ENCODE measurements around the gene SLC35A2. TPM values are rescaled to one million over a fixed set of nuclear protein-coding genes. Genes with fewer than 3 reads are reported as not detected.
A peak's percentile ranks its signal among the peaks of the same experiment; 100 is the strongest.

Gene SLC35A2
- total and polyA plus RNA-seq, 10 donors: 6.2 to 20.8 (median 15.9) TPM

DNA sequence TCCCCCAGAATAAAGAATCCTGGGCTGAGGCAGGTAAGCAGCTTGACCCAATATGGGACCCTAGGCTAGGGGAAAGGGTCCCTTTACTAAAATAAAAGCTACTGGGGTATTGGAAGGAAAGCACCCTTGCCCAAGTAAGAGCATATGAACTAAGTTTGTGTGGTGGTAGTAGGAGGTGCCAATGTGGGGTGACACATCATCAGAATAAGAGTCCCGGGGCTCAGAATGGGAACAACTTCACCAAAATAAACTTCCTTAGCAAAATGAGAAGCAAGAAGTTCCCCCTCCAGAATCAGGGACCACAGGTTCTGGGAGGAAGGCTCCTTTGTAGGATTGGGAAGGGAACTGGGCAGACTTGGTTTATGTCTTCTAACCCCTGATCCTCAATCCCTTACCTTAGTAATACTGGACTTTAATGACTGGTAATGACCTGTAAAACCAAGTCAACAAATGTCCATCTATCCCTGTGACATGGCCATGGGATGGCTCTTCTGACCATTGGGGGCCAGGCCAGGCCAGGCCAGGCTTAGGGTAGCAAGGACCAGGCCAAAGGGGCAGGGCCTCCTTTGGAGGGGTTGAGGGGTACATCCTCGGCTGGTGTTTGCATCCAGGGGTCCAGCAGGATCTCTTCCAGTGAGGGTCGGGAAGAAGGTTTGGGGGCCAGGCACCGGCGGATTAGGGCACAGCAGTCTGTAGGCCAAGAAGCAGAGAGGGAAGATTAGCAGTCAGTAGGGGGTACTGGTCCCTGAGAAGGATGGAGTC is 2.3 kb upstream of the SLC35A2 start:
- intact Hi-C loops (cut with DNase I; ENCODE audit: low total_unique reads): no loop called here
- WGBS, 5 donors: 75 to 94% (median 82%) methylated on average over 4 to 5 of the region's 5 CpGs

DNA sequence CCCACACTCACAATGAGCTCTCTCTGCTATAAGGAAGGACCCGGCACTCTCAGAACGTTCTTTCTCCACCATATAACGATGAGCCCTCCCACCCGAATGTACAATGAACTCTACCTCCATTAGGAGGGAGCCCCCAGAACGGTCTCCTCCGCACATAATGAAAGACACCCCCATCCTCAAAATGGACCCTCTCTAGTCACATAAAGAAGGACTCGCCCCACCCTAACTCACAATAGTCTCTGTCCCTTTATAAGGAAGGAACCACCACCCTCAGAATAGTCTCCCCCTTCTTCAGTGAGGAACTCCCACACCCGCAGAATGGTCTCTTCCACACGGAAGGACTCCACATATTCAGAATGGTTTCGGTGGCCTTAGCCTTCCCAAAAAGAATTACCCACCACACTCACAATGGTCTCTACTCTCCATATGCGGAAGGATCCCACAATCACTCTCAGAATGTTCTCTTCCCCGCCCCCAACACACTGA is 477 bp downstream of the SLC35A2 start:
- no peak for TF ChIP-seq POLR2AphosphoS5 (IDR thresholded peaks at IDR 0.05)
- TF ChIP-seq POLR2A (IDR thresholded peaks at IDR 0.05): no peak
- TF ChIP-seq, protein P1, sequence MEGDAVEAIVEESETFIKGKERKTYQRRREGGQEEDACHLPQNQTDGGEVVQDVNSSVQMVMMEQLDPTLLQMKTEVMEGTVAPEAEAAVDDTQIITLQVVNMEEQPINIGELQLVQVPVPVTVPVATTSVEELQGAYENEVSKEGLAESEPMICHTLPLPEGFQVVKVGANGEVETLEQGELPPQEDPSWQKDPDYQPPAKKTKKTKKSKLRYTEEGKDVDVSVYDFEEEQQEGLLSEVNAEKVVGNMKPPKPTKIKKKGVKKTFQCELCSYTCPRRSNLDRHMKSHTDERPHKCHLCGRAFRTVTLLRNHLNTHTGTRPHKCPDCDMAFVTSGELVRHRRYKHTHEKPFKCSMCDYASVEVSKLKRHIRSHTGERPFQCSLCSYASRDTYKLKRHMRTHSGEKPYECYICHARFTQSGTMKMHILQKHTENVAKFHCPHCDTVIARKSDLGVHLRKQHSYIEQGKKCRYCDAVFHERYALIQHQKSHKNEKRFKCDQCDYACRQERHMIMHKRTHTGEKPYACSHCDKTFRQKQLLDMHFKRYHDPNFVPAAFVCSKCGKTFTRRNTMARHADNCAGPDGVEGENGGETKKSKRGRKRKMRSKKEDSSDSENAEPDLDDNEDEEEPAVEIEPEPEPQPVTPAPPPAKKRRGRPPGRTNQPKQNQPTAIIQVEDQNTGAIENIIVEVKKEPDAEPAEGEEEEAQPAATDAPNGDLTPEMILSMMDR (IDR thresholded peaks at IDR 0.05 in 8 of 11, conservative IDR thresholded peaks at IDR 0.05 in 3 of 11): peak in 1 of 11 experiments; percentile 3
- intact Hi-C loops (cut with DNase I; ENCODE audit: low total_unique reads): no loop called here
- Histone ChIP-seq H3K4me1 (peaks cover 0 to 56% (median 28%) of the 10 kb centered on the region in 6 donors), H3K9me3 (no peaks in the 10 kb centered on the region), H3K36me3 (peaks cover 0 to 62% (median 19%) of the 10 kb centered on the region in 6 donors), H3K4me3 (peak overlapping the region; percentile 53 to 85 (median 63)), H3K27ac (peak overlapping the region in 7 of 8 donors; percentile 81 to 90 (median 88)), H3K27me3 (replicated peaks in 1 of 7) (no peaks in the 10 kb centered on the region)
- no peak for DNase-seq
- 1 to 38% (median 1%) methylated on average over 10 to 12 of the region's 12 CpGs for WGBS, 5 donors

More for the DNA sequence above, 2.3 kb upstream of the SLC35A2 start:
- H3K4me3 ChIP-seq: peak overlapping the region in 1 of 8 donors; percentile 91
- no peak overlapping the region for H3K27ac ChIP-seq
- H3K36me3 ChIP-seq: peaks cover 0 to 51% (median 20%) of the 10 kb centered on the region in 6 donors
- TF ChIP-seq, protein P1 (IDR thresholded peaks at IDR 0.05 in 8 of 11, conservative IDR thresholded peaks at IDR 0.05 in 3 of 11): no peak
- TF ChIP-seq POLR2AphosphoS5 (IDR thresholded peaks at IDR 0.05): peak; percentile 42 to 59 (median 56)
- no peak for TF ChIP-seq POLR2A (IDR thresholded peaks at IDR 0.05)
- no peak for DNase-seq
- H3K4me1 ChIP-seq: peaks cover 0 to 73% (median 41%) of the 10 kb centered on the region in 6 donors
- no peaks in the 10 kb centered on the region for H3K9me3 ChIP-seq
- no peaks in the 10 kb centered on the region for H3K27me3 ChIP-seq (replicated peaks in 1 of 7)

DNA sequence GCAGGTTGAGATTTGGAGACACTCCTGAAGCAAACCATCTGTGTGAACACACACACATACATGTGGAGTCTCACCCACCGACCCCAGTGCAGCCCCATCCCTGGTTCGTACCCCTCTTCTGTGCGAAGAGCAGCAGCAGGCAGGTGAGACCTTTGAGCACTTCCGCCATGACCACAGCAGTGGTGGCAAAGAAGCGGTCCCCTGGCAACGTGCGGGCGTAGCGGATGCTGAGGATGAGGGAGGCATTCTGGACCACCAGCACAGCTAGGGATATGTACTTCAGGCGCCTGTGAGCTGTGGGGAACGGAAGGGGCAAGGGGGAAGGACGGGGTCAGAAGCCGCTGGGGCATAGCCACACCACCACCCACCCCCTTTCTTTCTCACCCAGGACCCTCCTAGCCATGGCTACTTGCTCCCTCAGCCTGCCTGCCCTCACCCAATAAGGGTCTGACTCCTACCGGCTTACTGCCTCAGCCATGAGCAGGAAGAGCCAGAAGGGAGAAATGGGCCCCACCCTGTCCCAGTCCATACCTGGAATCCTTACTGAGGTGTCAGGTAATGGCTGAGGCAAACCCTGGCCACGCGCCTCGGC is 1.6 kb downstream of the SLC35A2 start:
- no peak overlapping the region for H3K27ac ChIP-seq
- WGBS, 5 donors: 91 to 97% (median 93%) methylated on average over 7 to 17 of the region's 17 CpGs
- H3K27me3 ChIP-seq (replicated peaks in 1 of 7): no peaks in the 10 kb centered on the region
- peaks cover 0 to 62% (median 18%) of the 10 kb centered on the region in 6 donors for H3K36me3 ChIP-seq
- no peak for DNase-seq
- H3K4me3 ChIP-seq: no peak overlapping the region
- H3K9me3 ChIP-seq: no peaks in the 10 kb centered on the region
- TF ChIP-seq POLR2AphosphoS5 (IDR thresholded peaks at IDR 0.05) (peak; percentile 50 to 71 (median 63)), POLR2A (IDR thresholded peaks at IDR 0.05) (no peak)
- intact Hi-C loops (cut with DNase I; ENCODE audit: low total_unique reads): no loop called here
- H3K4me1 ChIP-seq: peaks cover 0 to 44% (median 18%) of the 10 kb centered on the region in 6 donors

DNA sequence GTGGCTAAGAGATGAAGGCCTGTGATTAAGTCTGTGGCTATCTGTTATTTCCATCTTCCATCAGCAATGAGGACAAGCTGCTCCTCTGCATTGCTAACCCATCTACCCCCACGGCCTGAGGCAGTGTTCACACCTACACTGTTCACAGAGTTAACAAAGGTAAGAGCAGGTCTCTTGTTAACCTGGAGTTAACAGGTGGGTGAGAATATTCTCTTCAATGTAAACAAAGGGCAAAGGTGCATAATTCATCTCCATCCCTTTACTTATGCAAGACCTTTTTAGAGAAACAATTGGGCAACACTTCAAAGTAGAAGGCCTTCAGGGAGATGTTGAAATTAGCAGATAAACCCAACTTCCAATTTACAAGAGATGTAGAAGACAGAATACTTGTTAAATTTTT is 2.8 kb downstream of the SLC35A2 start:
- Histone ChIP-seq H3K27ac (no peak overlapping the region), H3K4me1 (peaks cover 0 to 32% (median 10%) of the 10 kb centered on the region in 6 donors), H3K9me3 (no peaks in the 10 kb centered on the region), H3K27me3 (replicated peaks in 1 of 7) (no peaks in the 10 kb centered on the region), H3K4me3 (no peak overlapping the region), H3K36me3 (peaks cover 0 to 62% (median 15%) of the 10 kb centered on the region in 6 donors)
- TF ChIP-seq POLR2A (IDR thresholded peaks at IDR 0.05) (no peak), POLR2AphosphoS5 (IDR thresholded peaks at IDR 0.05) (no peak)
- no peak for DNase-seq
- intact Hi-C loops (cut with DNase I; ENCODE audit: low total_unique reads): no loop called here
- WGBS, 5 donors: 67 to 88% (median 75%) methylated on average over 1 of the region's 1 CpG

Measured in spleen (tissue), 11 donors.